Measurements from ENCODE around the gene PEX3.

Gene PEX3

GRCh38 chr6:143490244-143490643 is 39.6 kb downstream of the PEX3 start:
- Histone ChIP-seq H3K27ac (no peak overlapping the region), H3K27me3 (ENCODE audit: insufficient read depth, low read depth, severe bottlenecking) (no peaks in the 10 kb centered on the region), H3K9me3 (ENCODE audit: severe bottlenecking) (no peaks in the 10 kb centered on the region), H3K36me3 (no peaks in the 10 kb centered on the region), H3K4me3 (ENCODE audit: low read depth, low read length) (no peak overlapping the region)
- TF ChIP-seq, protein P1, sequence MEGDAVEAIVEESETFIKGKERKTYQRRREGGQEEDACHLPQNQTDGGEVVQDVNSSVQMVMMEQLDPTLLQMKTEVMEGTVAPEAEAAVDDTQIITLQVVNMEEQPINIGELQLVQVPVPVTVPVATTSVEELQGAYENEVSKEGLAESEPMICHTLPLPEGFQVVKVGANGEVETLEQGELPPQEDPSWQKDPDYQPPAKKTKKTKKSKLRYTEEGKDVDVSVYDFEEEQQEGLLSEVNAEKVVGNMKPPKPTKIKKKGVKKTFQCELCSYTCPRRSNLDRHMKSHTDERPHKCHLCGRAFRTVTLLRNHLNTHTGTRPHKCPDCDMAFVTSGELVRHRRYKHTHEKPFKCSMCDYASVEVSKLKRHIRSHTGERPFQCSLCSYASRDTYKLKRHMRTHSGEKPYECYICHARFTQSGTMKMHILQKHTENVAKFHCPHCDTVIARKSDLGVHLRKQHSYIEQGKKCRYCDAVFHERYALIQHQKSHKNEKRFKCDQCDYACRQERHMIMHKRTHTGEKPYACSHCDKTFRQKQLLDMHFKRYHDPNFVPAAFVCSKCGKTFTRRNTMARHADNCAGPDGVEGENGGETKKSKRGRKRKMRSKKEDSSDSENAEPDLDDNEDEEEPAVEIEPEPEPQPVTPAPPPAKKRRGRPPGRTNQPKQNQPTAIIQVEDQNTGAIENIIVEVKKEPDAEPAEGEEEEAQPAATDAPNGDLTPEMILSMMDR (IDR thresholded peaks at IDR 0.05; ENCODE audit: low read depth, low read length) = no peak
- no peak for DNase-seq

GRCh38 chr6:143490775-143491174 is 40.2 kb downstream of the PEX3 start:
- Histone ChIP-seq H3K4me3 (ENCODE audit: low read depth, low read length) (no peak overlapping the region), H3K36me3 (no peaks in the 10 kb centered on the region), H3K27ac (no peak overlapping the region), H3K9me3 (ENCODE audit: severe bottlenecking) (no peaks in the 10 kb centered on the region), H3K27me3 (ENCODE audit: insufficient read depth, low read depth, severe bottlenecking) (no peaks in the 10 kb centered on the region)
- no peak for DNase-seq
- TF ChIP-seq, protein P1 (IDR thresholded peaks at IDR 0.05; ENCODE audit: low read depth, low read length) = no peak

- H3K27me3 ChIP-seq (ENCODE audit: insufficient read depth, low read depth, severe bottlenecking) = no peaks in the 10 kb centered on the region
- H3K27ac ChIP-seq = no peak overlapping the region
- no peaks in the 10 kb centered on the region for H3K36me3 ChIP-seq
- no peaks in the 10 kb centered on the region for H3K9me3 ChIP-seq (ENCODE audit: severe bottlenecking)
- TF ChIP-seq, protein P1 (IDR thresholded peaks at IDR 0.05; ENCODE audit: low read depth, low read length) = no peak
- no peak overlapping the region for H3K4me3 ChIP-seq (ENCODE audit: low read depth, low read length)
- DNase-seq = no peak
Measured at GRCh38 chr6:143496974-143497373, 46.4 kb downstream of the PEX3 start.

DNA sequence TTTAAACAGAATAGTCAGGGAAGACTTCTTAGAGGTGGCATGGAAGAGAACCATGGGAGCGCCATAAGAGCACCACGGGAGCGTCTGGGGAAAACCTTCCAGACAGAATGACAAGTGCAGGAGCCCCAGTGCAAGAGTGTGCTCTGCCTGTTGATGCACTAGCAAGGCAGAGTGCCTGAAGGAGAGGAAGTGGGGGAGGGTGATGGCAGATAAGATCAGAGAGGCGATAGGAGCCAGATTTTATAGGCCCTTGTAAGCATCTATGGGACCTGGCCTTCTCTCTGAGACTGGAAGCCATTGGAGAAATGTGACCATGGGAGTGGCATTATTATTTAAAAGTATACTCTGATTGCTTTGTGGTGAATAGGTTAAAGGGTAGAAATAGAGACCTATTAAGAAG is 47.8 kb downstream of the PEX3 start:
- Histone ChIP-seq H3K27me3 (ENCODE audit: insufficient read depth, low read depth, severe bottlenecking) (no peaks in the 10 kb centered on the region), H3K27ac (no peak overlapping the region), H3K4me3 (ENCODE audit: low read depth, low read length) (no peak overlapping the region), H3K36me3 (no peaks in the 10 kb centered on the region), H3K9me3 (ENCODE audit: severe bottlenecking) (no peaks in the 10 kb centered on the region)
- no peak for DNase-seq
- TF ChIP-seq, protein P1 (IDR thresholded peaks at IDR 0.05; ENCODE audit: low read depth, low read length) = no peak

GRCh38 chr6:143501851-143502250 is 51.2 kb downstream of the PEX3 start:
- Histone ChIP-seq H3K9me3 (ENCODE audit: severe bottlenecking) (no peaks in the 10 kb centered on the region), H3K27ac (no peak overlapping the region), H3K27me3 (ENCODE audit: insufficient read depth, low read depth, severe bottlenecking) (no peaks in the 10 kb centered on the region), H3K36me3 (no peaks in the 10 kb centered on the region), H3K4me3 (ENCODE audit: low read depth, low read length) (no peak overlapping the region)
- TF ChIP-seq, protein P1 (IDR thresholded peaks at IDR 0.05; ENCODE audit: low read depth, low read length) = no peak
- no peak for DNase-seq

GRCh38 chr6:143504369-143504768 is 53.8 kb downstream of the PEX3 start:
- Histone ChIP-seq H3K36me3 (no peaks in the 10 kb centered on the region), H3K9me3 (ENCODE audit: severe bottlenecking) (no peaks in the 10 kb centered on the region), H3K4me3 (ENCODE audit: low read depth, low read length) (no peak overlapping the region), H3K27me3 (ENCODE audit: insufficient read depth, low read depth, severe bottlenecking) (no peaks in the 10 kb centered on the region), H3K27ac (no peak overlapping the region)
- TF ChIP-seq, protein P1 (IDR thresholded peaks at IDR 0.05; ENCODE audit: low read depth, low read length) = no peak
- DNase-seq = no peak
